ENCODE results near the gene MED25.

MED25 gene

DNA sequence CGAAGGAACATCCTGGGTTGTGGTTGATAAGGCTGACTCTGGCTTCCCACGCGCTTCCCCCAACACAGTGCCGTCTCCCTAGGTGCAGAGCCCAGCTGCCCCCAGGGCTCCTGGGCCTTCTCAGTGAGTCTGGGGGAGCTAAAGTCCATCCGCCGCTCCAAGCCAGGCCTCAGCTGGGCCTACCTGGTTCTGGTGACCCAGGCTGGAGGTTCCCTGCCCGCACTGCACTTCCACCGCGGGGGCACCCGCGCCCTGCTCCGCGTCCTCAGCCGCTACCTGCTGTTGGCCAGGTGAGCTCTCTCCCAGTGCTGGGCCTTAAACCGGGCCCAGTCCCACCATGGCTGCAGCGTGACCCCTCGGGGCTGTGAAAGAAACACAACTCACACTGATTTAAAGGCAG, 63.1 kb downstream of the MED25 start:
- peaks cover 60% of the 10 kb centered on the region for H3K36me3 ChIP-seq
- no peaks in the 10 kb centered on the region for H3K27me3 ChIP-seq
- H3K27ac ChIP-seq: no peak overlapping the region
- no peak overlapping the region for H3K4me3 ChIP-seq
- TF ChIP-seq Cebpa-rat (IDR thresholded peaks at IDR 0.05): no peak
- no peak overlapping the region for H3K4me2 ChIP-seq
- H3K9me3 ChIP-seq: peaks cover 6% of the 10 kb centered on the region; the same call in 1 of the 2 replicates
- peaks cover 62% of the 10 kb centered on the region for H3K4me1 ChIP-seq
- H3K9ac ChIP-seq: peak overlapping the region; percentile 24; the same call in 1 of the 2 replicates
- no peaks in the 10 kb centered on the region; the same call in 1 of the 2 replicates for H4K20me1 ChIP-seq

DNA sequence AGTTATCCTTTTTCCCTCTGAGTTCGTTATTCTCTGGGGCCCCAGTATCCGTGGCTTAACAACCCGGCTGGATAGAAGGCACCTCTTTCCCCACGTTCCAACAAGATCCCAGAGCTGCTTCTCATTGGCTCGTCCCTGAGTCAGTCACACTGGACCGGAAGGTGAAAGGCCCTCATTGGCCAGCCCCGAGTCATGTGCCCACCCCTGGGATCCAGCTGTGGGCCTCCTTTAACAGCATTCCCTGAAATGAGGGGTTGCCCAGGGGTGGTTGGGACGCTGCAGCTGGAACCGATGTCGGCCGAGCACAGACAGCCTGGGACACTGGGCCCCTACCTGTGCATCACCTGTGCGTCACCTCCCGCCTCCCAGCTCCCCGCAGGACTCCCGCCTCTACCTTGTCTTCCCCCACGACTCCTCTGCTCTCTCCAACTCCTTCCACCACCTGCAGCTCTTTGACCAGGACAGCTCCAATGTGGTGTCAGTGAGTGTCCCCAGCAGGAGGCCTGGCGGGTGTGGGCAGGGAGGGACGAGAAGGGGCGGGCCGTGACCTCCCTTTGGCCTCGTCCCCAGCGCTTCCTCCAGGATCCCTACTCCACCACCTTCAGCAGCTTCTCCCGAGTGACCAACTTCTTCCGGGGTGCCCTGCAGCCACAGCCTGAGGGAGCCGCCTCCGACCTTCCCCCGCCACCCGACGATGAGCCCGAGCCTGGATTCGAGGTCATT, 63.7 kb downstream of the MED25 start:
- no peak overlapping the region for H3K4me2 ChIP-seq
- H4K20me1 ChIP-seq: no peaks in the 10 kb centered on the region; the same call in 1 of the 2 replicates
- H3K9me3 ChIP-seq: peaks cover 6% of the 10 kb centered on the region; the same call in 1 of the 2 replicates
- no peaks in the 10 kb centered on the region for H3K27me3 ChIP-seq
- peaks cover 60% of the 10 kb centered on the region for H3K36me3 ChIP-seq
- peaks cover 66% of the 10 kb centered on the region for H3K4me1 ChIP-seq
- no peak overlapping the region for H3K4me3 ChIP-seq
- no peak overlapping the region for H3K9ac ChIP-seq
- TF ChIP-seq Cebpa-rat (IDR thresholded peaks at IDR 0.05): no peak
- no peak overlapping the region for H3K27ac ChIP-seq

DNA sequence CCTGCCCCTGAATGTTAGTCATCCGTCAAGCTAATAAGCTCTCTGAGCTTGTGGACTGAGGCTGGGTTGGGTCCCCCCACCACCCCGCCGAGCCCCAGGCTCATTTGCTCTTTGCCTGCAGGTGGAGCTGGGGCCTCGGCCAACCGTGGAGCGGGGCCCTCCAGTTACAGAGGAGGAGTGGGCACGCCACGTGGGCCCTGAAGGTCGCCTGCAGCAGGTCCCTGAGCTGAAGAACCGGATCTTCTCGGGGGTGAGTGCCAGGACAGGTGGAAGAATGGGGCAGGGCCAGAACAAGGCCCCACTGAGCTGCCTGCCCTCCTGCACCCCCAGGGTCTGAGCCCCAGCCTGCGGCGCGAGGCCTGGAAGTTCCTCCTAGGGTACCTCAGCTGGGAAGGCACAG, 64.6 kb downstream of the MED25 start:
- peaks cover 63% of the 10 kb centered on the region for H3K36me3 ChIP-seq
- no peak overlapping the region for H3K9ac ChIP-seq
- no peaks in the 10 kb centered on the region; the same call in 1 of the 2 replicates for H4K20me1 ChIP-seq
- H3K27me3 ChIP-seq: no peaks in the 10 kb centered on the region
- no peak overlapping the region for H3K27ac ChIP-seq
- peaks cover 74% of the 10 kb centered on the region for H3K4me1 ChIP-seq
- peaks cover 6% of the 10 kb centered on the region; the same call in 1 of the 2 replicates for H3K9me3 ChIP-seq
- H3K4me2 ChIP-seq: no peak overlapping the region
- TF ChIP-seq Cebpa-rat (IDR thresholded peaks at IDR 0.05): no peak
- no peak overlapping the region for H3K4me3 ChIP-seq

DNA sequence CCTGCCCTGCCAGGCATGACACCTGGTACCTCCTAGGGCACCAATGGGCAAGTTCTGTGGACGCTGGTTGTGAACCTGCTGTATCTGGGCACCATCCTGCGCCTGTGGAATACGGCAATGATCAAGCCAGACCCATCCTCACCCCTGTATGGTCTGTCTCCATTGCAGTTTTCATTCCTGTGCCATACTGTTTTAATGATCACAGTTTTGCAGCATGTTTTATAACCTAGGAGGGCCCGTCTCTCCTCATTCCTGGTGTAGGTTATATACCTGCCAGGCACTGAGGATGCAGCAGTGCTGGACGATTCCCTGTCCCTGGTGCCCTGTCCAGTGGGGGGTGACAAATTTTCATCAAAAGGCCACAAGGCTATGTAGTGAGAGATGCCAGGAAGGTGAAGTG, 65.0 kb downstream of the MED25 start:
- 0 out of 2 replicates have a peak overlapping the region, but pooled peaks have one; percentile 73 for H3K27ac ChIP-seq
- H3K4me3 ChIP-seq: no peak overlapping the region
- H3K27me3 ChIP-seq: no peaks in the 10 kb centered on the region
- H4K20me1 ChIP-seq: no peaks in the 10 kb centered on the region; the same call in 1 of the 2 replicates
- H3K9ac ChIP-seq: no peak overlapping the region
- peak overlapping the region; percentile 81 for H3K4me2 ChIP-seq
- peaks cover 63% of the 10 kb centered on the region for H3K36me3 ChIP-seq
- H3K4me1 ChIP-seq: peaks cover 75% of the 10 kb centered on the region
- no peak for TF ChIP-seq Cebpa-rat (IDR thresholded peaks at IDR 0.05)
- H3K9me3 ChIP-seq: peaks cover 6% of the 10 kb centered on the region; the same call in 1 of the 2 replicates

DNA sequence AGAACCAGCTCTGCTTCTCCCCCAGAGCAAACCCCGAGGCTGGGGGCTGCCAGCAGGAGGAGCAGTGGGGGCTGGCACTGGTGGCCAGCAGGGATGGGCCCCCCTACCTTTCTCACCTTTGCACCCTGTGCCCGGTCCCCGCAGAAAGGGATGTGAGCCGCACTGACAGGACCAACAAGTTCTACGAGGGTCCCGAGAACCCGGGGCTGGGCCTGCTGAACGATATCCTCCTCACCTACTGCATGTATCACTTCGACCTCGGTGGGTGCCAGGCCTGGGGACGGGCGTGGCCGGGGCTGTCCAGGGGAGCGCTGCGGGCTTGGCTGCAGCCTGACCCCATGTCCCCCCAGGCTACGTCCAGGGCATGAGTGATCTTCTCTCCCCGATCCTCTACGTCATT, 66.0 kb downstream of the MED25 start:
- Histone ChIP-seq H3K9me3 (peaks cover 6% of the 10 kb centered on the region; the same call in 1 of the 2 replicates), H3K4me2 (peak overlapping the region; percentile 81), H3K9ac (peak overlapping the region; percentile 72), H3K36me3 (peaks cover 70% of the 10 kb centered on the region), H4K20me1 (no peaks in the 10 kb centered on the region), H3K4me3 (peak overlapping the region; percentile 22; the same call in 1 of the 2 replicates), H3K27ac (peak overlapping the region; percentile 73), H3K27me3 (no peaks in the 10 kb centered on the region), H3K4me1 (peaks cover 71% of the 10 kb centered on the region)
- no peak for TF ChIP-seq Cebpa-rat (IDR thresholded peaks at IDR 0.05)

DNA sequence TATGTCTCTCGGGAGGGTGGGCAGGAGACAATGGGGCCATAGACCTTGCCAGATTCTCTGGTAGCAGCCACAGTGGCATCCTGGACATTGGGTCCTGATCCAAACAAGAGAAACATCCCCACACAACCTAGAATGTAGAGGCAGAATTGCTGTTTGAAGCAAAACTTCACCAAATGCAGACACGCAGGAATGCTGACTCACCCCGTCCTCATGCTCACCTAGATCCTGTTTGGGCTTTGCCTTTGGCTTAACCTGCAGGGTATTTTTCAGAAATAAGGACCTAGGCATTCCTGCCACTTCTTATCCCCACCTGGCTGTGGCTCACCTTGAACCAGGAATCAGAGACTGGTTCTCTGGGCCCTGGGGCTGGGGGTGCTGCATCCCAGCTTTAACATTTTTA, 66.7 kb downstream of the MED25 start:
- H3K4me3 ChIP-seq: peak overlapping the region; percentile 22; the same call in 1 of the 2 replicates
- no peaks in the 10 kb centered on the region for H4K20me1 ChIP-seq
- peaks cover 73% of the 10 kb centered on the region for H3K4me1 ChIP-seq
- H3K27ac ChIP-seq: peak overlapping the region; percentile 73
- peaks cover 75% of the 10 kb centered on the region for H3K36me3 ChIP-seq
- TF ChIP-seq Cebpa-rat (IDR thresholded peaks at IDR 0.05): no peak
- peak overlapping the region; percentile 72 for H3K9ac ChIP-seq
- peak overlapping the region; percentile 81 for H3K4me2 ChIP-seq
- peaks cover 6% of the 10 kb centered on the region; the same call in 1 of the 2 replicates for H3K9me3 ChIP-seq
- H3K27me3 ChIP-seq: no peaks in the 10 kb centered on the region

Measured in BLaER1 (cell line).